MM.1S (cell line): ENCODE measurements around the gene PRPF31.

Experiments
- CTCF ChIP-seq: fragments of 300-600 bp; sonication (generic); IDR thresholded peaks from 2 replicates; pipeline ENCODE4 v1.5.1; 2016; ENCODE audit warnings: antibody characterized with exemption, low read length, mixed read lengths
- EZH2 ChIP-seq: fragments of 300-600 bp; sonication (generic); optimal IDR thresholded peaks from 2 replicates; pipeline ENCODE3; 2017; ENCODE audit warnings: low read depth, mild to moderate bottlenecking, antibody characterized with exemption, low read length, mixed read lengths
- EZH2phosphoT487 ChIP-seq: fragments of 300-600 bp; sonication (generic); IDR thresholded peaks from 2 replicates; pipeline ENCODE4 v1.6.1; 2018; ENCODE audit warnings: antibody characterized with exemption, low read length

- no peak for TF ChIP-seq CTCF
- TF ChIP-seq EZH2 = no peak
- no peak for TF ChIP-seq EZH2phosphoT487
Observed at GRCh38 chr19:54108496-54108895, 7.1 kb upstream of the PRPF31 start.
